Kidney (tissue), 14 donors: ENCODE data around the gene RNF40. TPM values are rescaled to one million over a fixed set of nuclear protein-coding genes. Genes with fewer than 3 reads are reported as not detected.
"Not testable (repeated sequence)": the region's sequence is repeated elsewhere in the genome, so short reads cannot be mapped to it uniquely, and the experiment has no call there.

ENCODE experiments used
- DNase-seq, 5 donors: peaks; one replicate each; pipeline ENCODE4 v3.0.0-alpha.2; 2013 to 2020
- FAIRE-seq: peaks from 2 replicates; lab custom pipeline; 2012; peaks lifted over from hg19 to GRCh38; lab: Jason Lieb, UNC
- H3K27ac ChIP-seq, 2 donors: one replicate each; pipeline ENCODE4 v1.7.0; 2013; ENCODE audit warnings: low read depth in 2 of 2, low read length in 2 of 2, inconsistent platforms in 1 of 2
- H3K27me3 ChIP-seq: one replicate; pipeline ENCODE4 v1.7.1; 2013; ENCODE audit warnings: low read length, inconsistent platforms; ENCODE audit not compliant: control insufficient read depth, insufficient read depth
- H3K36me3 ChIP-seq, 3 donors: one replicate each; pipeline versions ENCODE4 v1.7.0 to v1.7.1; 2013; ENCODE audit warnings: low read length in 3 of 3, control low read depth in 1 of 3, inconsistent platforms in 1 of 3; ENCODE audit not compliant: insufficient read depth in 3 of 3, control insufficient read depth in 2 of 3
- H3K4me1 ChIP-seq, 3 donors: one replicate each; pipeline versions ENCODE4 v1.7.0 to v1.7.1; 2013; ENCODE audit warnings: low read length in 3 of 3, inconsistent platforms in 1 of 3, low read depth in 1 of 3; ENCODE audit not compliant: control insufficient read depth in 2 of 3, insufficient read depth in 2 of 3
- H3K4me3 ChIP-seq, 3 donors: one replicate each; pipeline versions ENCODE4 v1.7.0 to v1.8.1; 2013; ENCODE audit warnings: low read length in 3 of 3, control low read depth in 1 of 3, inconsistent platforms in 1 of 3
- H3K9ac ChIP-seq, 3 donors: one replicate each; pipeline versions ENCODE4 v1.7.0 to v1.7.1; 2013; ENCODE audit warnings: low read length in 3 of 3, control low read depth in 1 of 3, inconsistent platforms in 1 of 3
- H3K9me3 ChIP-seq, 3 donors: one replicate each; pipeline versions ENCODE4 v1.7.0 to v1.7.1; 2013; ENCODE audit warnings: low read length in 3 of 3, control low read depth in 1 of 3, inconsistent platforms in 1 of 3; ENCODE audit not compliant: control insufficient read depth in 2 of 3, insufficient read depth in 1 of 3
- intact Hi-C: fragments of 100-400 bp; cut with DNase I; formaldehyde crosslinking; loops from one replicate; pipeline ENCODE4 v1.11.1; 2022
- polyA plus RNA-seq: library from polyadenylated mRNA; stranded (reverse); fragments of 350-450 nt; fragmentation: Illumina TruSeq; extraction: RNeasy Lipid Tissue Mini Kit (QIAGEN cat#74804); gene quantifications from one replicate; pipeline ENCODE4 v1.2.3, GENCODE V29; 2014; ENCODE audit warnings: low read depth, low replicate concordance; ENCODE audit not compliant: insufficient read depth
- total RNA-seq: library from RNA; stranded (reverse); fragmentation: NEBNext Ultra II Directional; extraction: Animal tissue kit (Norgen Biotek cat#: 25700); gene quantifications from one replicate; pipeline ENCODE4 v1.2.1, GENCODE V29; 2021
- TF ChIP-seq, protein P1 (sequence below): IDR thresholded peaks from 3 replicates; pipeline ENCODE4 v1.5.1; 2012; ENCODE audit warnings: mild to moderate bottlenecking, moderate library complexity, borderline replicate concordance; ENCODE audit not compliant: insufficient read depth; ENCODE audit errors: extremely low read depth
- donor health status: control.
- donor health status: control.
- donor health status: control.
- donor health status: control.
- donor health status: control.
- donor health status: DM: yes; HTN: yes; CAD: no.
- donor health status: Normal renal cell carcinoma (clear cell type).

RNF40 gene
- total and polyA plus RNA-seq, 2 donors from 2014 or later: 74.3 to 109 TPM

DNA sequence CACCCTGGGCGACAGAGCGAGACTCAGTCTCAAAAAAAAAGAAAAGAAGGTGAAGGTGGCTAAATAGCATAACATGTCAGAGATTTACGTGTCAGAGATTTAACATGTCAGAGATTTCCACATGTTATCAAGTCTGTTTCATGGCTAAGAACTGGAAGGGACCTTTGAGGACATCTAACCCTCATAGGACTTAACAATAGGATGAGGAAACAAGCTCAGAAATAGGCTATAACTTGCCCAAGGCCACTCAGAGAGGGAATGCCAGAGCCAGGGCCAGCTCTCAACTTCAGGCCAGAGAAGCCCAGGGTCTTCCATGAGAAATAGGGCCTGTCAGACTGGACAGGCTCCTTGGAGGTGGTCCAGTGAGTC, 51.7 kb downstream of the RNF40 start:
- TF ChIP-seq, protein P1, sequence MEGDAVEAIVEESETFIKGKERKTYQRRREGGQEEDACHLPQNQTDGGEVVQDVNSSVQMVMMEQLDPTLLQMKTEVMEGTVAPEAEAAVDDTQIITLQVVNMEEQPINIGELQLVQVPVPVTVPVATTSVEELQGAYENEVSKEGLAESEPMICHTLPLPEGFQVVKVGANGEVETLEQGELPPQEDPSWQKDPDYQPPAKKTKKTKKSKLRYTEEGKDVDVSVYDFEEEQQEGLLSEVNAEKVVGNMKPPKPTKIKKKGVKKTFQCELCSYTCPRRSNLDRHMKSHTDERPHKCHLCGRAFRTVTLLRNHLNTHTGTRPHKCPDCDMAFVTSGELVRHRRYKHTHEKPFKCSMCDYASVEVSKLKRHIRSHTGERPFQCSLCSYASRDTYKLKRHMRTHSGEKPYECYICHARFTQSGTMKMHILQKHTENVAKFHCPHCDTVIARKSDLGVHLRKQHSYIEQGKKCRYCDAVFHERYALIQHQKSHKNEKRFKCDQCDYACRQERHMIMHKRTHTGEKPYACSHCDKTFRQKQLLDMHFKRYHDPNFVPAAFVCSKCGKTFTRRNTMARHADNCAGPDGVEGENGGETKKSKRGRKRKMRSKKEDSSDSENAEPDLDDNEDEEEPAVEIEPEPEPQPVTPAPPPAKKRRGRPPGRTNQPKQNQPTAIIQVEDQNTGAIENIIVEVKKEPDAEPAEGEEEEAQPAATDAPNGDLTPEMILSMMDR: no peak
- Histone ChIP-seq H3K27ac (peak overlapping the region; percentile 47 to 85), H3K9me3 (no peaks in the 10 kb centered on the region), H3K4me1 (peaks cover 0 to 5% (median 4%) of the 10 kb centered on the region in 3 donors), H3K27me3 (no peaks in the 10 kb centered on the region), H3K4me3 (peak overlapping the region; percentile 22 to 82 (median 26)), H3K9ac (peak overlapping the region in 2 of 3 donors; percentile 79 to 91), H3K36me3 (no peaks in the 10 kb centered on the region)
- FAIRE-seq (no peak), DNase-seq (no peak)
- intact Hi-C loops: no loop called here

DNA sequence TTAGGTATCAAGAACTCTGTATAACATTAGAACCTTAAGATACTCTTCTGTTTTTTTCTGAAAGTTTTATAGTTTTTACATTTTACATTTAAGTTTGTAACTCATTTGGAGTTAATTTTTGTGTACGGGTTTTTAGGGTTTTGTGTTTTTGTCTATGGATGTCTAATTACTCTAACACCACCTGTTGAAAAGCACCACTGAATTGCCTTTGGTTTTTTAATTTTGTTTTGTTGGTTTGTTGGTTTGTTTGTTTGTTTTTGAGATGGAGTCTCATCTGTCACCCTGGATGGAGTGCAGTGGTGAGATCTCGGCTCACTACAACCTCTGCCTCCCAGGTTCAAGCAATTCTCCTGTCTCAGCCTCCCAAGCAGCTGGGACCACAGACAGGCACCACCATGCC, 54.6 kb downstream of the RNF40 start:
- Histone ChIP-seq H3K4me3 (no peak overlapping the region), H3K4me1 (peaks cover 0 to 5% (median 4%) of the 10 kb centered on the region in 3 donors), H3K9me3 (no peaks in the 10 kb centered on the region), H3K27me3 (no peaks in the 10 kb centered on the region), H3K27ac (no peak overlapping the region), H3K9ac (no peak overlapping the region), H3K36me3 (no peaks in the 10 kb centered on the region)
- TF ChIP-seq, protein P1: no peak
- intact Hi-C loops: no loop called here
- DNase-seq: no peak
- FAIRE-seq: no peak

DNA sequence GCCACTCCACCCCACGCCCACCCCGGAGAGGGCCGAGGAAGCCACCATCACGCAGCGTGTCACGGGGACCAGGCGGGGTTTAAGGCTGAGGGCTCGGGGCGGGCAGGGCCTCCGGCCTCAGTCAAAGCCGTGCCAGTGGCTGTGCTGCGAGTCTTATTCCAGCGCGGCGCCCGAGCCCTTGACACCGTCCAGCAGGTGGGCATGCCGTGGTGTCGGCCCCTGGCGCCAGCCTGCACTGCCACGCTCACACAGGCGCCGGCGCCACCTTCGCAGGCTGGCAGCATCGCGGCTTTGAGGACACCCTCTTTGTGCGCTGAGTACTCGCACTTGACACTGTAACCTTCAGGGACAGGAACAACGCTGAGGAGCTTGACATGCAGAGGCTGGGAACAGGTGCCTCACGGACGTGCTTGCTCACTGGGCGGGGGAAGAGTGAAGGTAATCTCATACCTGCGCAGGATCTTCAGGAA, 58.9 kb downstream of the RNF40 start:
- no peaks in the 10 kb centered on the region for H3K9me3 ChIP-seq
- H3K36me3 ChIP-seq: no peaks in the 10 kb centered on the region
- intact Hi-C loops: no loop called here
- FAIRE-seq (no peak), DNase-seq (peak in 1 of 5 donors; percentile 53)
- no peak overlapping the region for H3K4me3 ChIP-seq
- no peak overlapping the region for H3K9ac ChIP-seq
- TF ChIP-seq, protein P1: no peak
- H3K4me1 ChIP-seq: no peaks in the 10 kb centered on the region
- no peaks in the 10 kb centered on the region for H3K27me3 ChIP-seq
- no peak overlapping the region for H3K27ac ChIP-seq

DNA sequence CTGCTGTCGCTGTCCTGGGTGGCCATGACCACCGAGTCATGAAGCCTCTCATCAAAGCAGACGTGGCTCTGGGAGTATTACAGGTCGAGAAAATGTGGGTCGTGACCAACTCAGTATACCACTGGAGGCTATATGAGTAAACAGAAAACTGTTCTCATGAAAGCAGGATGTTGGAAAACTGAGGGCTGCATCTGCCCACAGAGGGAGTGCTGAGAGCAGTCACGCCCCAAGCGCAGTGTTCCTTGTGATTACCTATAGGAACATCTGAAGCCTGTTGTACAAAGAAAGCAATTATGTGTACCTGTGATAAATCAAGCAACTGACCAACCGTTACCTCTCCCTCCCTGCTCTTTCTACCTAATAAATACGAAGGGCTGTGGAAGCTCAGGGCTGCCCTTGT, 59.3 kb downstream of the RNF40 start:
- H3K27me3 ChIP-seq, intact Hi-C loops, H3K27ac ChIP-seq, H3K9ac ChIP-seq, FAIRE-seq, H3K4me3 ChIP-seq, H3K36me3 ChIP-seq, H3K9me3 ChIP-seq, DNase-seq, H3K4me1 ChIP-seq: not testable (repeated sequence)
